SW 1271 (cell line): ENCODE measurements around the gene REEP1.

Source experiments
- DNase-seq, 2 experiments: peaks; one replicate each; lab custom pipeline; 2025; lab: John Stamatoyannopoulos, UW

Gene REEP1

DNA sequence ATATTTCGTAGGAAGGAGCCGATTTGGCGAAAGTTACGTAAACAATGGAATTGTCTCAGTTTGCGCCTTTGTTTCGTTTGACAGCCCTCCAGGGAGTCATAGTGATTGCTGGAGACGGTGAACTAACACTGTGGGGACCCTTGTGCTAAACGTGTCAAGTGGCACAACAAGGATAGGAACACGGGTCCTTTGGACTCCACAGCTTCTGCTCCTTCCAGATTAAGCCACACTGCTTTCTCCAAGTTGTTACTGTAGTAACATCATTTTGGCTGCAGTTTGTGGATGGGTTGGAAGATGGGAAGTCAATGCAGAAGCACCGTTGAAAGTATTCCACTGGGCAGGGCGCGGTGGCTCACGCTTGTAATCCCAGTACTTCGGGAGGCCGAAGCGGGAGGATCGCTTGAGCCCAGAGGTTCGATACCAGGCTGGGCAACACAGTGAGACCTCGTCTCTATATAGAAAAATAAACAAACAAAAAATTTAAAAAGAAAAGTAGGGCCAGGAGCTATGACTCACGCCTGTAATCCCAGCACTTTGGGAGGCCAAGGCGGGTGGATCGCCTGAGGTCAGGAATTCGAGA, 141.5 kb downstream of the REEP1 start:
- no peak for DNase-seq

DNA sequence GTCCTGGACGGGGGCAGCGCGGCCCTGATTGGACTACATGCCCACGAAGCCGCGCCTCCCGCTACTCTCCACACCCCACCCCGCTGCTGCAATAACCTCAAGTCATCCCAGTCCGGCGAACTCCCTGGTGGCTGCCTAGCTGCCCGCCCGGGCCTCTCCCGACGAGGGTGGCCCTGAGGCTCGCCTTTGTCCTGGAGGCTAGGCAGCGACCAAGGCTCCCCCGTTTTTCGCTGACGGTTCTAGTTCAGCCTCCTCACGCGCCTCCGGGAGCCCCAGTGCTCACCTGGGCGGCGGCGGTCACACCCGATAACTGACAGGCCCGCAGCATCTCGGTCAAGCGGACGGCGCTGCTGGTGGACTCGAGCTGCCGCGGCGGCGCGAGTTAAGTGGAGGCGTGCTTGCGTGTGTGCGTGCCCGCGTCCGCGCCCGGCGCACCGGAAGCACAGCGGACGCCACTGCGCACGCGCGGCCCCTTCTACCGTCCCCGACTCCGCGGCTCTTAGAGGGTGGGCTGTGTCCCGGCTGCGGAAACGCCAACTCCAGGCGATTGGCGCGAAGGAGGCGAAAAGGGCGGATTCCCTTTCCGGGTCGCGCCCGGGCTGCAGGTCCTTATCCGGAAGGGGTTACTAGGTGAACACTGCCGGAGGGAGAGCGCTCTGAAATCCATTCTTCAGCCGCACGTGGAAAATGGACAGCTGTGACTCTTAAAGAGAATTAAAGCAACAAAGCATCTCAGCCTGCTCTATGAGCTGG, 142.2 kb downstream of the REEP1 start, which contains the start of gene IMMT:
Gene IMMT (minus strand): TSS at position 408 of the 753 bp plus-strand sequence. CDS start 80 bp downstream, at position 328.
- DNase-seq = peak; percentile 88 to 95

DNA sequence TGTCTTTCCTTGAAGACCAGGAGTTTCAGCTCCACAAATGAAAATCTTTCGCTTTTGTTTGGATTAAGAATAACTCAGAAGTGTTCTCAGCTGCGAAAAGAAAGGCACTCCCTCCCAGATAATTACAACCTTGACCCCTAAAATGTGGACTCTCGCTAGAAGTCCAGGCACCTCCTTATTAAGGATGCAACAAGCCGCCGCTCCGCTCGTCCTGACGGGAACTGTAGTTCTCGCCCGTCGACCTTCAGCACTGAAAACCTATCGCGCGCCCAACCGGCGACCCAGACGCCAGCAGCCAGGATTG, 142.7 kb downstream of the REEP1 start:
- DNase-seq = no peak

DNA sequence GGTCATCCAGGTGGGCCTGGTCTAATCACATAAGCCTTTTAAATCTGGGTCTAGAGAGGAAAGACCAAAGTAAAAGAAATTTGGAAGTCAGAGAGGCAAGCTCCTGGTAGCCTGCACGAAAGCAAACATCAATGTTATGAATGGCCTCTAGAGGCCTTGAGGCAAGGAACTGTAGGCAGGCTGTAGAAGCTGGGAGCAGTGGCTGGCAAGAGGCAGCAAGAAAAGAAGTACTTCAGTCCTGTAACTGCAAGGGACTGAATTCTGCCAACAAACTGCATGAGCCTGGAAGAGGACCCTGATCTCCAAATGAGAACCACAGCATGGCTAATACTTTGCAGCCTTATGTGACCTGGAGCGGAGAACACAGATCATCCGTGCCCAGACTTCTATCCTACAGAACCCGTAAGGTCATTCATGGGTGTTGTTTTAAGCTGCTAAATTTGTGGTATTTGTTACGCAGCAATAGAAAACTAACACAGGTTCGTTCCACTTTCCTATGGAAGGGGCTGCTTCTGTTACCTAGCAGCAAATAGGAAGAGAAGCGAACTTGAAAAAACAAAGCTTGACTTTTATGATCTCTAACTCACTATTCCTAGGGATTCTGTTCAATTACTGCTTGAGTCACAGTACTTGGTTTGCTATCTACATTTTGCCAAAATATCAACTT, 143.4 kb downstream of the REEP1 start:
- peak in 1 of 2 experiments; percentile 14 for DNase-seq

- no peak for DNase-seq
Measured at GRCh38 chr2:86189782-86190416, 147.5 kb downstream of the REEP1 start.

DNA sequence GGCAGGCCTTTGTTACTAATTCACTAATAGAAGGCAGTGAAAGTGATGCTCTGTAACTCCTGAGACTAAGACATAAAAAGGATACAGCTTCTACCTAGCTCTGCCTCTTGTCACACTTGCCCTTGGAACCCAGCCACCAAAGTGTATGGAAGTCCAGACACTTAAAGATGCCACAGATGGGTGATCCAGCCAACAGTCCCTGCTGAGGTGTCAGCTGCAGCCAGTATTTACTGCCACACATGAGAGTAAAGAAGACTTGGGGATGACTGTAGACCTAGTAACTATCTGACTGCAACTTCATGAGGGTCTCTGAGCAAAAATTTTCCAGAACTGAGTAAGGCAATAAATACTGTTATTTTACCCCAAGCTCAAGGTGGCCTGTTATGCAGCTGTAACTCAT, 151.0 kb downstream of the REEP1 start:
- no peak for DNase-seq

GRCh38 chr2:86185517-86186212, 151.8 kb downstream of the REEP1 start:
- DNase-seq = no peak

- no peak for DNase-seq
Measured at GRCh38 chr2:86176597-86176996, 160.8 kb downstream of the REEP1 start.

DNA sequence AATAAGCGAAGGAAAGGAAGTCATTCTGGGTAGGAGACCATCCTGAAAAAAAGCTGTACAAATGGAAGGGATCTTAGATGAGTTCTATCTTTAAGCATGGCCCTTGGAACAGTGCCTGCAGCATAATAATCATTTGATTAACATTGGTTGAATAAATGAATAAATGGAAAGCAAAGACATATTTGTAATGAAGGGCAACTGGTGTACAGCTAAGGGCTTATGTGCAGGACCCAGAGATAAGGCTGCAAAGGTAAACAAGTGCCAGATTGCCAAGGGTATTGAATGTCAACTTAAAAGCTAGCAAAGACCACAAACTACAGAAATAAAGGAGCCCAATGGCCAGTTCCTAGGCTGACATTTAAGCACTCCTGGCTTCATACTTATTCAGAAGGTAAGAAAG, 161.6 kb downstream of the REEP1 start:
- no peak for DNase-seq

- DNase-seq = no peak
Measured at GRCh38 chr2:86174445-86174844, 163.0 kb downstream of the REEP1 start.

DNA sequence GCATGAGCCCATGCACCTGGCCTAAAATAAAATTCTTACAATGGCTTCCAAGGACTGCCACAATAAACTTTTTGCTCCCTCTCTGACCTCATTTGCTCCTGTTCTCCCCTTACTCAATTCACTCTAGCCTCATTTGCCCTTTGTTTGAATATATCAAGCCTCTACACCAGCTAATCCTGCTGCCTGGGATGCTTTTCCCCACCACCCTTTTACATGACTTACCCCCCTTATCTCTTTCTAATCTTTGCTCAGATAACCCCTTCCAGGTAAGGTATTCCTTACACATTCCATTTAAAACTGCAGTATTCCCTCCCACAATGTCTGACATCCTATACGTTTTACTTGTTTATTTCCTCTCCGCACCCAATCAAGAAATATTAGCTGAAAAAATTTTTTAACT, 164.8 kb downstream of the REEP1 start:
- DNase-seq = no peak

DNA sequence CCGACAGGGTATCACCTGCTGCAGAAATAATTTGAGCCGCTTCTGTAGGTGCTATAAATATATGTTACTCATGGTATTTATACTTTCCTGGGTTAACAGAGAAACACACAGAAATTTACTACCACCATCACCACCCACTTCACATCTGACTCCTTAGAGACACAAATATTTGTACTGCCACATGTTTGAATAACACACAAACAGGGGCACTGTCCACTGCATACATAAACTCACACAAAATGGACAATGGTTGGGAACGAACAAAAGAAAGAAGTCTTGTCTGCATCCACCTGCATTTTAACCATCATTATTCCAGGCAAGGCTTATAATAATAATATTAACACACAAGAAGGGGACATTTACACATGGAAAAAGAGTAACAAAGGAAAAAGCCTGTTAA, 166.1 kb downstream of the REEP1 start:
- no peak for DNase-seq

GRCh38 chr2:86170449-86170848, 167.0 kb downstream of the REEP1 start:
- no peak for DNase-seq
